IMR-90 (cell line): Measurements from ENCODE around the gene GNGT1. TPM values are rescaled to one million over a fixed set of nuclear protein-coding genes. Genes with fewer than 3 reads are reported as not detected.

Experiments
- ATAC-seq: fragments of 200-7000 bp; cut with Tn5 transposase; 2 replicates; pipeline ENCODE4 v1.9.1; 2020; ENCODE audit warnings: low read depth, mild to moderate bottlenecking, moderate library complexity
- Bru-seq: library from RNA; stranded (reverse); fragments of 400-500 nt; gene quantifications from one replicate; lab custom pipeline; 2021; lab: Mats Ljungman, UMichigan
- BruChase-seq, 2 experiments: library from RNA; stranded (reverse); fragments of 400-500 nt; gene quantifications; one replicate each; lab custom pipeline; 2021; lab: Mats Ljungman, UMichigan
- BruUV-seq: library from RNA; stranded (reverse); fragments of 400-500 nt; replicated peaks from 2 replicates; lab custom pipeline; 2021; lab: Mats Ljungman, UMichigan
- CTCF ChIA-PET: fragments of 300-600 bp; formaldehyde crosslinking; extraction: SDS; loops from one replicate; lab custom pipeline; 2021; ENCODE audit warnings: antibody characterized with exemption; lab: Yijun Ruan, JAX
- POLR2A ChIA-PET: fragments of 300-600 bp; sonication (Branson Sonifier 250); formaldehyde crosslinking; loops from one replicate; lab custom pipeline; 2022; ENCODE audit warnings: antibody characterized with exemption; ENCODE audit not compliant: unreplicated experiment; lab: Charles Lee
- DNase-seq: peaks from one replicate; pipeline ENCODE4 v3.0.0; 2013
- H2AFZ ChIP-seq: replicated peaks from 2 replicates; pipeline ENCODE3; 2013; ENCODE audit warnings: low read length, mild to moderate bottlenecking; ENCODE audit not compliant: poor library complexity
- H2AK5ac ChIP-seq: 2 replicates; pipeline ENCODE4 v1.6.1; 2013; ENCODE audit warnings: low read depth, low read length, inconsistent platforms
- H2AK9ac ChIP-seq: replicated peaks from 2 replicates; pipeline ENCODE3; 2013; ENCODE audit warnings: mild to moderate bottlenecking, low read depth, low read length, moderate library complexity; ENCODE audit not compliant: poor library complexity
- H2BK120ac ChIP-seq: 2 replicates; pipeline ENCODE4 v1.6.1; 2013; ENCODE audit warnings: low read depth, low read length, inconsistent platforms
- H2BK15ac ChIP-seq: 3 replicates; pipeline ENCODE4 v1.6.1; 2013; ENCODE audit warnings: low read depth, low read length, inconsistent platforms
- H2BK20ac ChIP-seq: 2 replicates; pipeline ENCODE4 v1.6.1; 2013; ENCODE audit warnings: low read depth, mild to moderate bottlenecking, inconsistent platforms, low read length, moderate library complexity
- H2BK5ac ChIP-seq: 2 replicates; pipeline ENCODE4 v1.6.1; 2013; ENCODE audit warnings: mild to moderate bottlenecking, low read depth, low read length, inconsistent platforms; ENCODE audit not compliant: poor library complexity, severe bottlenecking
- H3K14ac ChIP-seq: replicated peaks from 2 replicates; pipeline ENCODE4 v1.6.1; 2013; ENCODE audit warnings: low read depth, low read length, inconsistent platforms
- H3K18ac ChIP-seq: 2 replicates; pipeline ENCODE4 v1.6.1; 2013; ENCODE audit warnings: low read depth, low read length, control low read depth
- H3K23ac ChIP-seq: 2 replicates; pipeline ENCODE4 v1.6.1; 2013; ENCODE audit warnings: low read depth, low read length, inconsistent platforms
- H3K27ac ChIP-seq: 2 replicates; pipeline ENCODE4 v1.5.1; 2013; ENCODE audit warnings: mild to moderate bottlenecking, control low read depth, low read length; ENCODE audit not compliant: insufficient read depth
- H3K27me3 ChIP-seq: 2 replicates; pipeline ENCODE4 v1.6.1; 2013; ENCODE audit warnings: low read length; ENCODE audit not compliant: control insufficient read depth, insufficient read depth
- H3K36me3 ChIP-seq: 2 replicates; pipeline ENCODE4 v1.6.1; 2013; ENCODE audit warnings: low read length, mixed read lengths; ENCODE audit not compliant: control insufficient read depth, insufficient read depth
- H3K4ac ChIP-seq: 2 replicates; pipeline ENCODE4 v1.6.1; 2013; ENCODE audit warnings: low read depth, low read length, inconsistent platforms
- H3K4me1 ChIP-seq: 2 replicates; pipeline ENCODE4 v1.6.1; 2013; ENCODE audit warnings: low read length, mixed read lengths; ENCODE audit not compliant: control insufficient read depth, insufficient read depth
- H3K4me2 ChIP-seq: 2 replicates; pipeline ENCODE4 v1.6.1; 2013; ENCODE audit warnings: low read depth, mild to moderate bottlenecking, control low read depth, low read length, moderate library complexity
- H3K4me3 ChIP-seq: 2 replicates; pipeline ENCODE4 v1.5.1; 2013; ENCODE audit warnings: low read depth, mild to moderate bottlenecking, control low read depth, low read length, moderate library complexity; ENCODE audit not compliant: insufficient read depth
- H3K56ac ChIP-seq: 2 replicates; pipeline ENCODE4 v1.6.1; 2013; ENCODE audit warnings: low read length, inconsistent platforms; ENCODE audit not compliant: insufficient read depth; ENCODE audit errors: extremely low read depth
- H3K79me1 ChIP-seq, 2 experiments: 2 replicates each; pipeline ENCODE4 v1.6.1; 2013; ENCODE audit warnings: low read length in 2 of 2, inconsistent platforms in 1 of 2, low read depth in 1 of 2
- H3K9ac ChIP-seq: 2 replicates; pipeline ENCODE4 v1.6.1; 2013; ENCODE audit warnings: low read depth, low read length, control low read depth
- H3K9me1 ChIP-seq: 2 replicates; pipeline ENCODE4 v1.6.1; 2013; ENCODE audit warnings: low read length, inconsistent platforms; ENCODE audit not compliant: insufficient read depth
- H3K9me3 ChIP-seq: 2 replicates; pipeline ENCODE4 v1.6.1; 2013; ENCODE audit warnings: low read length; ENCODE audit not compliant: control insufficient read depth, insufficient read depth
- H4K20me1 ChIP-seq: 2 replicates; pipeline ENCODE4 v1.6.1; 2013; ENCODE audit warnings: low read length, inconsistent platforms; ENCODE audit not compliant: insufficient read depth
- H4K5ac ChIP-seq: 2 replicates; pipeline ENCODE4 v1.6.1; 2013; ENCODE audit warnings: mild to moderate bottlenecking, low read depth, low read length, control low read depth
- H4K8ac ChIP-seq, 2 experiments: 2 replicates each; pipeline ENCODE4 v1.6.1; 2013; ENCODE audit warnings: low read depth in 2 of 2, low read length in 2 of 2, control low read depth in 1 of 2, inconsistent platforms in 1 of 2
- H4K91ac ChIP-seq: 2 replicates; pipeline ENCODE4 v1.6.1; 2013; ENCODE audit warnings: low read depth, low read length, inconsistent platforms; ENCODE audit not compliant: insufficient read depth
- BHLHE40 ChIP-seq: fragments of 150-350 bp; IDR thresholded peaks from 2 replicates; pipeline ENCODE4 v1.6.1; 2016; ENCODE audit warnings: mild to moderate bottlenecking, low read depth, low read length
- CEBPB ChIP-seq: IDR thresholded peaks from 2 replicates; pipeline ENCODE4 v1.6.1; 2012; ENCODE audit warnings: low read depth, low read length, improper control_type of control experiment
- CHD1 ChIP-seq: IDR thresholded peaks from 2 replicates; pipeline ENCODE4 v1.6.1; 2012; ENCODE audit warnings: low read depth, low read length, improper control_type of control experiment
- FOS ChIP-seq: fragments of 150-350 bp; IDR thresholded peaks from 2 replicates; pipeline ENCODE4 v1.6.1; 2016; ENCODE audit warnings: low read depth, low read length
- MAZ ChIP-seq: IDR thresholded peaks from 2 replicates; pipeline ENCODE4 v1.6.1; 2012; ENCODE audit warnings: low read depth, mild to moderate bottlenecking, low read length, improper control_type of control experiment, moderate library complexity, borderline replicate concordance
- MXI1 ChIP-seq: IDR thresholded peaks from 2 replicates; pipeline ENCODE4 v1.6.1; 2012; ENCODE audit warnings: low read depth, mild to moderate bottlenecking, low read length, moderate library complexity, borderline replicate concordance
- POLR2A ChIP-seq: IDR thresholded peaks from 2 replicates; pipeline ENCODE4 v1.6.1; 2012; ENCODE audit warnings: mild to moderate bottlenecking, low read depth, low read length
- RAD21 ChIP-seq: IDR thresholded peaks from 2 replicates; pipeline ENCODE4 v1.6.1; 2012; ENCODE audit warnings: low read length, improper control_type of control experiment
- RCOR1 ChIP-seq: IDR thresholded peaks from 2 replicates; pipeline ENCODE4 v1.6.1; 2012; ENCODE audit warnings: mild to moderate bottlenecking, low read length, improper control_type of control experiment; ENCODE audit not compliant: insufficient replicate concordance
- RFX5 ChIP-seq: IDR thresholded peaks from 2 replicates; pipeline ENCODE4 v1.8.0; 2012; ENCODE audit warnings: low read depth, mild to moderate bottlenecking, low read length, moderate library complexity
- SMC3 ChIP-seq: fragments of 150-350 bp; IDR thresholded peaks from 2 replicates; pipeline ENCODE4 v1.6.1; 2016; ENCODE audit warnings: low read depth, mild to moderate bottlenecking, antibody characterized with exemption, low read length, moderate library complexity
- WGBS, 2 experiments: methylation state at CpG; one replicate each; pipeline versions ENCODE4 v1.1.5 to v1.1.7; 2013; ENCODE audit warnings: missing lambda C conversion rate in 2 of 2; ENCODE audit not compliant: insufficient read length in 1 of 2; ENCODE audit errors: extremely low coverage in 2 of 2; 5-methylcytosine and 5-hydroxymethylcytosine counted together
- dilution Hi-C: fragments of 300-500 bp; cut with HindIII; formaldehyde crosslinking; loops from one replicate; pipeline ENCODE4 v1.14.3; 2018; ENCODE audit warnings: low sequenced_read_pairs; ENCODE audit not compliant: unreplicated experiment
- in situ Hi-C: fragments of 300-500 bp; cut with MboI; formaldehyde crosslinking; loops from 3 replicates; pipeline ENCODE4 v1.14.3; 2019; ENCODE audit warnings: low sequenced_read_pairs, inconsistent platforms, mixed read lengths
- intact Hi-C: fragments of 100-400 bp; cut with micrococcal nuclease; formaldehyde crosslinking; loops from 2 replicates; pipeline ENCODE4 v1.10.0; 2022
- long read RNA-seq: library from polyadenylated mRNA; unstranded; transcript quantifications from one replicate; pipeline ENCODE4 v2.0.0, GENCODE V29; 2021; ENCODE audit not compliant: unreplicated experiment
- polyA plus RNA-seq, 3 experiments: library from polyadenylated mRNA; depleted of rRNA; stranded (reverse); fragments of >200 nt; gene quantifications; 2 replicates each; pipeline ENCODE4 v1.2.3, GENCODE V29; 2012; ENCODE audit warnings: low replicate concordance in 1 of 3
- total RNA-seq: library from RNA; depleted of rRNA; stranded (reverse); fragments of >200 nt; gene quantifications from 2 replicates; pipeline ENCODE4 v1.2.3, GENCODE V29; 2012; rRNA removed
- TF ChIP-seq, protein P1 (sequence below): fragments of 150-350 bp; IDR thresholded peaks from 2 replicates; pipeline ENCODE4 v1.6.1; 2016; ENCODE audit warnings: low read depth, mild to moderate bottlenecking, low read length, moderate library complexity, borderline replicate concordance
- TF ChIP-seq, protein P2 (sequence below): conservative IDR thresholded peaks from 2 replicates; pipeline ENCODE4 v1.5.1; 2012; ENCODE audit warnings: mild to moderate bottlenecking, low read depth, low read length, improper control_type of control experiment
- TF ChIP-seq, protein P3 (sequence below): fragments of 150-350 bp; IDR thresholded peaks from 2 replicates; pipeline ENCODE4 v1.6.1; 2017; ENCODE audit warnings: mild to moderate bottlenecking, antibody characterized with exemption, low read length, low read depth

The GNGT1 gene
- total RNA-seq (not detected in 2 replicates), polyA plus RNA-seq (2012; rRNA removed) (not detected in 2 replicates), Bru-seq, nascent RNA (percentile 11 among the genes with signal in this experiment), BruChase-seq, experiment 1, labeled RNA remaining after a 6-hour chase (percentile 12 among the genes with signal in this experiment), BruChase-seq, experiment 2, labeled RNA remaining after a 2-hour chase (percentile 7 among the genes with signal in this experiment)
- polyA plus RNA-seq (2012; cell fraction: cytosol; rRNA removed): not detected in 2 replicates
- polyA plus RNA-seq (2012; cell fraction: nucleus; rRNA removed; ENCODE audit: low replicate concordance): not detected in 2 replicates
- long read RNA-seq, partial matches to known transcripts: 0 of 1 reads
- long read RNA-seq, other reads (novel, unspliced or antisense): 1 of 1 reads

DNA sequence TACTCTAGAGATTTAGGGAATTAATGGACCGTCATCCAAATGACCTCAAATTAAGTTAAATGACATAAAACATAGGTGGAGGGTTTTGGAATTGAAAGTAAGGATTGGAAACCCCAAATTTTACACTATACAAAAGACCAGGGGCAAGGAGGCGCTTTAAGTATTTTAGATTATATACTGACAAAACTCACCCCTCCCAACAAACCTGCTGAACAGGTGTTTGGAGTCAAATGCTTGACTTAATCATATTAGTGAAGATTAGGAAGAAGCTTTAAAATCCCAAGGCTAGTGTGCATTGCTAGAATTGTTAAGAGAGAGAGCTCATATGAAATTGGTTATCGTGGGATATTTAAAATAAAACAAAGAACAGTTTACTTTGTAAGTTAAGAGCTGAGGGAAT, at the start of gene GNGT1:
Gene GNGT1 (plus strand): TSS at position 301 of the 400 bp plus-strand sequence. CDS start 180 bp downstream, outside the sequence.
- Histone ChIP-seq H3K9me3 (no peaks in the 10 kb centered on the region), H2BK5ac (no peak within 1 kb of the TSS), H3K23ac (no peak within 1 kb of the TSS), H2AK5ac (no peak within 1 kb of the TSS), H3K9me1 (no peaks in the 10 kb centered on the region), H4K91ac (no peak within 1 kb of the TSS), H2BK120ac (no peak within 1 kb of the TSS), H3K27ac (no peak within 1 kb of the TSS), H3K27me3 (no peaks in the 10 kb centered on the region), H3K4me1 (peaks cover 6% of the 10 kb centered on the region; the same call in 1 of the 2 replicates), H4K20me1 (no peaks in the 10 kb centered on the region), H4K8ac (no peak within 1 kb of the TSS), H2AFZ (no peak within 1 kb of the TSS), H2AK9ac (no peak within 1 kb of the TSS), H3K4me2 (no peak within 1 kb of the TSS), H3K36me3 (no peaks in the 10 kb centered on the region), H3K4ac (no peak within 1 kb of the TSS), H3K79me1 (no peaks in the 10 kb centered on the region), H4K5ac (no peak within 1 kb of the TSS), H3K4me3 (no peak within 1 kb of the TSS), H3K14ac (no peak within 1 kb of the TSS), H3K56ac (no peak within 1 kb of the TSS), H2BK20ac (0 out of 2 replicates have a peak within 1 kb of the TSS, but pooled peaks have one; percentile 39), H3K9ac (no peak within 1 kb of the TSS), H2BK15ac (no peak within 1 kb of the TSS), H3K18ac (no peak within 1 kb of the TSS)
- dilution Hi-C loops (no loop called here), in situ Hi-C loops (loop anchor here (25.0 kb wide), 1 partner anchor 531 kb away; no protein-coding TSS in a partner anchor), intact Hi-C loops (loop anchor here (10.0 kb wide), 1 partner anchor 529 kb away; no protein-coding TSS in a partner anchor)
- ATAC-seq (no peak), DNase-seq (no peak)
- ChIA-PET POLR2A (no interaction called here), CTCF (interaction anchor here (0.9 to 1.4 kb wide), 2 partner anchors 16 to 181 kb away, joined by 3 to 4 read pairs; partner anchors contain the start of gene TFPI2)
- WGBS, 2 experiments: no CpG with 5 or more reads among the region's 3 CpGs
- BruUV-seq: no TSS peak
- TF ChIP-seq RAD21 (no peak), BHLHE40 (no peak), MAZ (no peak), POLR2A (no peak), RCOR1 (no peak), CEBPB (no peak), FOS (no peak), RFX5 (no peak), CHD1 (no peak), SMC3 (no peak), MXI1 (no peak)
- TF ChIP-seq, protein P1, sequence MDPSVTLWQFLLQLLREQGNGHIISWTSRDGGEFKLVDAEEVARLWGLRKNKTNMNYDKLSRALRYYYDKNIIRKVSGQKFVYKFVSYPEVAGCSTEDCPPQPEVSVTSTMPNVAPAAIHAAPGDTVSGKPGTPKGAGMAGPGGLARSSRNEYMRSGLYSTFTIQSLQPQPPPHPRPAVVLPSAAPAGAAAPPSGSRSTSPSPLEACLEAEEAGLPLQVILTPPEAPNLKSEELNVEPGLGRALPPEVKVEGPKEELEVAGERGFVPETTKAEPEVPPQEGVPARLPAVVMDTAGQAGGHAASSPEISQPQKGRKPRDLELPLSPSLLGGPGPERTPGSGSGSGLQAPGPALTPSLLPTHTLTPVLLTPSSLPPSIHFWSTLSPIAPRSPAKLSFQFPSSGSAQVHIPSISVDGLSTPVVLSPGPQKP: no peak
- TF ChIP-seq, protein P2, sequence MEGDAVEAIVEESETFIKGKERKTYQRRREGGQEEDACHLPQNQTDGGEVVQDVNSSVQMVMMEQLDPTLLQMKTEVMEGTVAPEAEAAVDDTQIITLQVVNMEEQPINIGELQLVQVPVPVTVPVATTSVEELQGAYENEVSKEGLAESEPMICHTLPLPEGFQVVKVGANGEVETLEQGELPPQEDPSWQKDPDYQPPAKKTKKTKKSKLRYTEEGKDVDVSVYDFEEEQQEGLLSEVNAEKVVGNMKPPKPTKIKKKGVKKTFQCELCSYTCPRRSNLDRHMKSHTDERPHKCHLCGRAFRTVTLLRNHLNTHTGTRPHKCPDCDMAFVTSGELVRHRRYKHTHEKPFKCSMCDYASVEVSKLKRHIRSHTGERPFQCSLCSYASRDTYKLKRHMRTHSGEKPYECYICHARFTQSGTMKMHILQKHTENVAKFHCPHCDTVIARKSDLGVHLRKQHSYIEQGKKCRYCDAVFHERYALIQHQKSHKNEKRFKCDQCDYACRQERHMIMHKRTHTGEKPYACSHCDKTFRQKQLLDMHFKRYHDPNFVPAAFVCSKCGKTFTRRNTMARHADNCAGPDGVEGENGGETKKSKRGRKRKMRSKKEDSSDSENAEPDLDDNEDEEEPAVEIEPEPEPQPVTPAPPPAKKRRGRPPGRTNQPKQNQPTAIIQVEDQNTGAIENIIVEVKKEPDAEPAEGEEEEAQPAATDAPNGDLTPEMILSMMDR: no peak
- TF ChIP-seq, protein P3, sequence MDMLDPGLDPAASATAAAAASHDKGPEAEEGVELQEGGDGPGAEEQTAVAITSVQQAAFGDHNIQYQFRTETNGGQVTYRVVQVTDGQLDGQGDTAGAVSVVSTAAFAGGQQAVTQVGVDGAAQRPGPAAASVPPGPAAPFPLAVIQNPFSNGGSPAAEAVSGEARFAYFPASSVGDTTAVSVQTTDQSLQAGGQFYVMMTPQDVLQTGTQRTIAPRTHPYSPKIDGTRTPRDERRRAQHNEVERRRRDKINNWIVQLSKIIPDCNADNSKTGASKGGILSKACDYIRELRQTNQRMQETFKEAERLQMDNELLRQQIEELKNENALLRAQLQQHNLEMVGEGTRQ: no peak
